SK-N-SH (cell line): ENCODE results near the gene SWI5. TPM values are rescaled to one million over a fixed set of nuclear protein-coding genes. Genes with fewer than 3 reads are reported as not detected.

Experiments
- CTCF ChIA-PET: fragments of 300-600, 350-600 bp; formaldehyde crosslinking; extraction: SDS; loops from one replicate; lab custom pipeline; 2021; lab: Yijun Ruan, JAX
- POLR2A ChIA-PET: fragments of 350-600 bp; sonication (Branson Sonifier 250); formaldehyde crosslinking; extraction: SDS; loops from one replicate; lab custom pipeline; 2020; ENCODE audit warnings: antibody characterized with exemption, inconsistent platforms; lab: Yijun Ruan, JAX
- DNase-seq: peaks from one replicate; pipeline ENCODE4 v3.0.0; 2012
- H2AFZ ChIP-seq: fragments of 200-600 bp; sonication (generic); 2 replicates; pipeline ENCODE4 v1.8.1; 2016; ENCODE audit warnings: antibody characterized with exemption, mild to moderate bottlenecking, low read depth
- H3F3A ChIP-seq: fragments of 200-600 bp; sonication (generic); replicated peaks from 2 replicates; pipeline ENCODE3; 2016; ENCODE audit warnings: antibody characterized with exemption, mild to moderate bottlenecking; ENCODE audit not compliant: insufficient read depth
- H3K27ac ChIP-seq, 2 experiments: fragments of 200-500 bp in 1 of 2; fragments of 200-600 bp in 1 of 2; sonication (Bioruptor generic) in 1 of 2; sonication (generic), shearing (Covaris generic) in 1 of 2; 2 replicates each; pipeline versions ENCODE4 v1.5.1 to v1.6.1; 2014 to 2016; ENCODE audit warnings: low read depth in 2 of 2, inconsistent platforms in 1 of 2, low read length in 1 of 2, mild to moderate bottlenecking in 1 of 2, mixed read lengths in 1 of 2
- H3K27me3 ChIP-seq: fragments of 200-600 bp; sonication (generic), shearing (Covaris generic); 2 replicates; pipeline ENCODE4 v1.6.1; 2016; ENCODE audit warnings: mixed run types; ENCODE audit not compliant: insufficient read depth
- H3K36me3 ChIP-seq, 2 experiments: fragments of 200-500 bp in 1 of 2; fragments of 200-600 bp in 1 of 2; sonication (Bioruptor generic) in 1 of 2; sonication (generic) in 1 of 2; replicated peaks in 1 of 2; 2 replicates each; pipeline versions ENCODE3 to v1.5.1; 2014 to 2016; ENCODE audit warnings: low read length in 1 of 2, mild to moderate bottlenecking in 1 of 2; ENCODE audit not compliant: insufficient read depth in 2 of 2, control insufficient read depth in 1 of 2
- H3K4me1 ChIP-seq, 2 experiments: fragments of 200-500 bp in 1 of 2; fragments of 200-600 bp in 1 of 2; sonication (Bioruptor generic) in 1 of 2; sonication (generic), shearing (Covaris generic) in 1 of 2; 2 replicates each; pipeline versions ENCODE4 v1.5.1 to v1.6.1; 2014 to 2016; ENCODE audit warnings: low read depth in 1 of 2, low read length in 1 of 2, mixed run types in 1 of 2; ENCODE audit not compliant: insufficient read depth in 2 of 2, control insufficient read depth in 1 of 2
- H3K4me2 ChIP-seq: fragments of 200-600 bp; sonication (generic), shearing (Covaris generic); 2 replicates; pipeline ENCODE4 v1.6.1; 2017; ENCODE audit warnings: mixed run types
- H3K4me3 ChIP-seq, 2 experiments: fragments of 200-500 bp in 1 of 2; fragments of 200-600 bp in 1 of 2; sonication (Bioruptor generic) in 1 of 2; sonication (generic), shearing (Covaris generic) in 1 of 2; 2 replicates each; pipeline versions ENCODE4 v1.5.1 to v1.8.1; 2014 to 2016; ENCODE audit warnings: low read depth in 2 of 2, inconsistent platforms in 1 of 2, low read length in 1 of 2, mild to moderate bottlenecking in 1 of 2, mixed read lengths in 1 of 2, moderate library complexity in 1 of 2
- H3K79me2 ChIP-seq: fragments of 200-600 bp; sonication (generic); 2 replicates; pipeline ENCODE4 v1.8.1; 2017; ENCODE audit warnings: mild to moderate bottlenecking; ENCODE audit not compliant: insufficient read depth
- H3K9ac ChIP-seq: fragments of 200-600 bp; sonication (generic); 2 replicates; pipeline ENCODE4 v1.6.1; 2017; ENCODE audit warnings: mixed run types
- H3K9me2 ChIP-seq: fragments of 200-600 bp; sonication (generic); 2 replicates; pipeline ENCODE4 v1.6.1; 2017; ENCODE audit warnings: mixed run types
- H3K9me3 ChIP-seq: fragments of 200-600 bp; sonication (generic); 2 replicates; pipeline ENCODE4 v1.6.1; 2017; ENCODE audit warnings: mixed run types, mild to moderate bottlenecking, moderate library complexity
- H4K20me1 ChIP-seq: fragments of 200-600 bp; sonication (generic); 2 replicates; pipeline ENCODE4 v1.6.1; 2017; ENCODE audit warnings: mild to moderate bottlenecking, mixed run types; ENCODE audit not compliant: insufficient read depth
- GABPA ChIP-seq: IDR thresholded peaks from 2 replicates; pipeline ENCODE4 v1.4.0; 2012; ENCODE audit warnings: low read depth, mild to moderate bottlenecking
- IRF3 ChIP-seq: fragments of 150-350 bp; IDR thresholded peaks from 2 replicates; pipeline ENCODE4 v1.6.1; 2016; ENCODE audit warnings: mild to moderate bottlenecking, low read depth, low read length
- NRF1 ChIP-seq: IDR thresholded peaks from 2 replicates; pipeline ENCODE4 v1.6.1; 2012; ENCODE audit warnings: low read depth, mild to moderate bottlenecking, low read length
- REST ChIP-seq: IDR thresholded peaks from 2 replicates; pipeline ENCODE4 v1.6.1; 2012; ENCODE audit warnings: mild to moderate bottlenecking, low read depth, low read length, moderate library complexity
- YY1 ChIP-seq: IDR thresholded peaks from 2 replicates; pipeline ENCODE4 v1.4.0; 2012; ENCODE audit warnings: low read depth, mild to moderate bottlenecking
- WGBS: methylation state at CpG from one replicate; pipeline ENCODE4 v1.1.6; 2017; ENCODE audit warnings: low lambda C conversion rate; 5-methylcytosine and 5-hydroxymethylcytosine counted together
- polyA plus RNA-seq, 3 experiments: library from polyadenylated mRNA; depleted of rRNA; stranded (reverse); fragments of >200 nt; gene quantifications; 2 replicates each; pipeline ENCODE4 v1.2.3, GENCODE V29; 2012

SWI5 gene
- polyA plus RNA-seq, 1 of the 3 experiments (the other 2 are of a cell fraction): 84.1 TPM

DNA sequence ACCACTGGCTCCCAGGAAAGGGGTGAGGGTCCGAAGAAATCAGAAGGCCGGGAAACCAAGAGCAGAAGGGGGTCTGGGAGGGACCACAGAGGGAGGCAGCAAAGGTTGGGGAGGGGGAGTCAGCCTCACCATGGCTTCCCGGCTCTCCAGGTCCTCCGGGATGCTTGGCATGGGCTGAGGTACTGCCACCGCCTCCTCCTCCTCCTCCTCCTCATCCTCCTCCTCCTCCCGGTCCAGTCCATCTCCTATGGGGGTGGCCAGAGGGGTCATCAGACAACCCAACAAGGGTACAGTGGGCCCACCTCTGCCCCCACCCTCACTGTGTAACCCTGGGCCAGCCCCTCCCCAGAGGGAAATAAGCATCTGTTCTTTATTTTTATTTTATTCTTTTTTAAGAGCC is 17.8 kb upstream of the SWI5 start:
- TF ChIP-seq NRF1: no peak
- no peak for TF ChIP-seq GABPA
- no peak overlapping the region for H2AFZ ChIP-seq
- peaks cover 25% of the 10 kb centered on the region for H3F3A ChIP-seq
- H3K4me1 ChIP-seq: peaks cover 0 to 4% of the 10 kb centered on the region in 2 experiments; a peak in 1 of 4 replicates
- no peaks in the 10 kb centered on the region for H3K9me3 ChIP-seq
- no peaks in the 10 kb centered on the region for H3K9me2 ChIP-seq
- WGBS: 96% methylated on average over 2 of the region's 6 CpGs
- H3K9ac ChIP-seq: no peak overlapping the region
- H4K20me1 ChIP-seq: no peaks in the 10 kb centered on the region
- DNase-seq: no peak
- no peak overlapping the region for H3K4me3 ChIP-seq
- H3K36me3 ChIP-seq: peaks cover 32 to 59% of the 10 kb centered on the region in 2 experiments
- no peak overlapping the region for H3K27ac ChIP-seq
- no peaks in the 10 kb centered on the region for H3K79me2 ChIP-seq
- ChIA-PET CTCF (interaction anchor here (0.9 to 1.7 kb wide), 2 partner anchors 10 to 38 kb away, joined by 3 to 5 read pairs; no protein-coding TSS in a partner anchor), POLR2A (interaction anchor here (1.7 kb wide), 1 partner anchor 11 kb away, joined by 5 read pairs; no protein-coding TSS in a partner anchor)
- H3K27me3 ChIP-seq: no peaks in the 10 kb centered on the region
- H3K4me2 ChIP-seq: no peak overlapping the region

DNA sequence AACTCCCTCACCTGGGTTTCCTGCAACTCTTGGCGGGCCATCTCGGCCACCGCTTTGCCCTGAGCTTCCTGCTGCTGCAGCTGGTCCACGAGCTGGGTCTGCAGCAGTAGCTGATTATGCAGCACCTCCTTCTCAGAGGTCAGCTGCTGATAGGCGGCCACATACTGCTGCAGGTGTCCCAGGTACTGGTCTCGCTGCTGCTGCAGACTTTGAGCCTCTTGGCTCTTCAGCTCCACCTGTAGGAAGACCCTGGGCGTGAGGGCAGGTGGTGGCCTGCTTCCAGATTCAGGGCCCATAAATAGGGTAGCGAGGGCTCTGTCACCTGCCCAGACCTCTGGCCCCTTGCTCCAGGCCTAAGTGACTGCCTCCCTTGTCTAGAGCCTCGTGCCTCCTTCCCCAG is 16.9 kb upstream of the SWI5 start:
- TF ChIP-seq REST (no peak), IRF3 (no peak), YY1 (no peak)
- ChIA-PET POLR2A (interaction anchor here (1.7 kb wide), 1 partner anchor 10 kb away, joined by 5 read pairs; no protein-coding TSS in a partner anchor), CTCF (no interaction called here)
- Histone ChIP-seq H3K36me3 (peaks cover 32 to 59% of the 10 kb centered on the region in 2 experiments), H3K27me3 (no peaks in the 10 kb centered on the region), H3K9me3 (no peaks in the 10 kb centered on the region), H3K9me2 (no peaks in the 10 kb centered on the region), H2AFZ (no peak overlapping the region), H3K4me2 (no peak overlapping the region), H3F3A (peaks cover 25% of the 10 kb centered on the region), H3K4me1 (peaks cover 0 to 4% of the 10 kb centered on the region in 2 experiments; a peak in 1 of 4 replicates), H3K4me3 (no peak overlapping the region), H3K9ac (no peak overlapping the region), H4K20me1 (no peaks in the 10 kb centered on the region), H3K27ac (no peak overlapping the region), H3K79me2 (no peaks in the 10 kb centered on the region)
- no CpG with 5 or more reads among the region's 9 CpGs for WGBS
- no peak for DNase-seq
